NCI-H446 treated with DMSO at 0.1 percent for 48 hours (cell line): ENCODE results near the gene CARD11.
"Not testable (repeated sequence)": the region's sequence is repeated elsewhere in the genome, so short reads cannot be mapped to it uniquely, and the experiment has no call there.

ENCODE experiments used
- DNase-seq: peaks from one replicate; lab custom pipeline; 2025; lab: John Stamatoyannopoulos, UW

CARD11 gene

GRCh38 chr7:2964208-2964607, 79.5 kb downstream of the CARD11 start:
- DNase-seq = no peak

DNA sequence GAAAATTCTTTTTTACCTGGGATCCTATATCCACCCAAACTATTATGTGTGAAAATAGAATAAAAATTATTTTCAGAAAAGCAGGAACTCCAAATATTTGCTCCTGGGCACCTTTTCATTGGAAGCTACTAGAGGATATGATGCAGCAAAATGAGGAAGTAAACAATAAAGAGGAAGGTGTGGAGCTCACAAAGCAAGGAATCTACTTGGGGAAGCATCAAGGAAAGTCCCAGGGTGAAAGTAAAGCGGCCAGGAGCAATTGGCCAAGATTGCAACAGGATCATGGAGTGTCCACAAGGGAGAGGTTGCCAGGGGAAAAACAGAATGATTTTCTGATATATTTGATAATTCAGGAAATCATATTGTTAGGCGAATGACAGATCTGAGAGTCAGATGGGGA, 80.8 kb downstream of the CARD11 start:
- no peak for DNase-seq

DNA sequence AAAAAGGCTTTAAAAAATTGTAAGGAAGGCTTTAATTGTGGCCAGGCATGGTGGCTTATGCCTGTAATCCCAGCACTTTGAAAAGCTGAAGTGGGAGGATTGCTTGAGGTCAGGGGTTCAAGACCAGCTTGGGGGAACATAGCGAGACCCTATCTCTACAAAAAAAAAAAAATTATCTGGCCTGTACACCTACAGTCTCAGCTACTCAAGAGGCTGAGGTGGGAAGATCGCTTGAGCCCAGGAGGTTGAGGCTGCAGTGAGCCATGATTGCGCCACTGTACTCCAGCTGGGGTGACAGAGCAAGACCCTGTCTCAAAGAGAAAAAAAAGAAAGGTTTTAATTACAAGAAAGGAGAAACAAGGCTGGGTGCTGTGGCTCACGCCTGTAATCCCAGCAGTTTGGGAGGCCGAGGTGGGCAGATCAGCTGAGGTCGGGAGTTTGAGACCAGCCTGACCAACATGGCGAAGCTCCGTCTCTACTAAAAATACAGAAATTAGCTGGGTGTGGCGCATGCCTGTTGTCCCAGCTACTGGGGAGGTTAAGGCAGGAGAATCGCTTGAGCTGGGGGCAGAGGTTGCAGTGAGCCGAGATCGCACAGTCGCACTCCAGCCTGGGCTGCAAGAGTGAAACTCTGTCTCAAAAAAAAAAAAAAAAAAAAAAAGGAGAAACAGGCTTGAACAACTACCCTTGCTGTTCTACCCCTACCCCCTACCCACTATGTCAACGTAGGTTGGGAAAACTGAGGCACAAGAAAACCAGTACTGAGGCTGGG, 83.7 kb downstream of the CARD11 start:
- DNase-seq = no peak

GRCh38 chr7:2959103-2959680, 84.5 kb downstream of the CARD11 start:
- DNase-seq = no peak

DNA sequence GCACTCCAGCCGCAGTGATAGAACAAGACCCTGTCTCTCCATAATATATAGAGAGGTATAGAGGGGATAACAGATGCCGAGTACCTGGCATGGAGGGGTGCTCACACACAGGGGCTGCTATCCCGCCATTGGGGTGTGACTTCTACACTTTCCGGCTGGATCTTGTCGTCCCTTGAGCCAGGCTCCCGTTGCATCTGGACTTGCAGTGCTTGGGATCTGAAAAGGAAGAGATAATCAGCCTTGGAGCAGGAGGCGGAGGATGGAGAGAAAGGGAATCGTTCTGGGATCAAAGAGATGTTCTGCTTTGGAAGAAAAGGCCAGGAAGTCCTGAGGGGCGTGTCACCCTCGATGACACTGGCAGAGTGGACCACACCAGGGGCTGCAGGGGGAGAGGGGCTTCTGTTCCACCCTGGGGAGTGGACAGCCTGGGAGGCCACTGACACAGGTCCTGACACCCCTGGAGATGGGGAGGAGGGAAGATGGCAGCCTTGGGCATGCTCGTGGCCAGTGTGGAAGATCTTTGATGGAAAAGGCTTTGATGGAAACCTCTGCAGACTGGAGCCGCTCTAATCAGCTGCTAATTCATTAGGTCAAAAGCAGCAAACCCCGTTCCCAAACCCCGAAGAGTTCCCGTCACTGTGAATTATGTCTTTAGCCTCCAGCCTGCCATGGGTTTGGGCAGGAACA, 85.1 kb downstream of the CARD11 start:
- DNase-seq = no peak

GRCh38 chr7:2957369-2957727, 86.3 kb downstream of the CARD11 start:
- not testable (repeated sequence) for DNase-seq

DNA sequence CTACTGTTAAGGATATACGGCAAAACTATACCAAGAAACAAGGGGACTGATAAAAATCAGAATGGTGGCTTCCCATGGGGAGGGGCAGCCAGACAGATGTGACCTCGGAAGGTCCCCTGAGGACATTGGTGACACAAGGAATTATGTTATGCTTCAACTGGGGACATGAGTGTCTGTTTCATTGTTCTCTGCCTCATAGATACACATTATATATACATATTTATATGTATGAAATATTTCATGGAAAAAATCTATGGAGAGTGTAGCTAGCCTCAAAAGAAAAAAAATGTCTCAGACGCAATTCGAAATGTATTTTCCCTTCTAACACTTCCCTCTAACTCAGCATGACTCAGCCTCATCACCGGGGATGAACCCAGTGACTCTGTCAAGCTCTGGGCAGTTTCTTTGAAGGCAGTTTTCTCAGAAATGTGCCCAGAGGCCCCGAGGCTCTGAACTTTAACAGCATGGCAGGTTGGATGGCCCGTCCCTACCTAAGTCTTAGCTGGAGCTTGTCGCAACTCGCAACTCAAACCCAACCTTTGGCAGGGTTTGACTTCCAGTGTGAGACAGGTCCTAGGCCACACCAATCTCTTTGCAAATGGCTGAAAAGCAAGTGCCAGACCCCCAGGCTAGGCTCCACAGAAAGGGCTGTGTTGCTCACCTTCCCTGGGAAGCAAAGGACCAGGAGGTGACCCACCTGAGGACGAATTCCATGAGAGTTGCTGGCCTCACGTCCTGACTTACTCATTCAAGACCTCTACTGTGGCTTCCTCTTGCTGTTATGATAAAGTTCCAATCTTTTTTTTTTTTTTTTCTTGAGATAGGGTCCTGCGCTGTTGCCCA, 86.9 kb downstream of the CARD11 start:
- no peak for DNase-seq

- no peak for DNase-seq
These were observed 87.6 kb downstream of the CARD11 start for GRCh38 chr7:2956076-2956475.

DNA sequence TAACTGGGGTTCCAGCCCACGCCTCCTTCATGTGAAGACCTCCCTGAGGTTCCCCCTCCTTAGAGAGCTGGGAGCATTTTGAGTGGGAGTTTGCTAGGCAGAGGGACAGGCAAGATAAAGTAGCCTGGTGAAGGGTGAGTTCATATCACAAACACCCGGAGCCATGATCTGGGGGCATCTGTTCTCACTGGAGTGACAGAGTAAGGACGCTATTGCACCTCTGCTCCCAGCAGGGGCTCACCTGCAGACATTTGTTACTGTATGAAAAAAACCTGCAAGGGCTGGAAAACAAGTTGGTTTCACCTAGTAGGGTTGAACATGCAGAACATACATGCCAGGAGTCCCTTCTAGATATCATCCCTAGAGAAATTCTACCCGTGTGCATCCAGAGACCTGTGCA, 88.4 kb downstream of the CARD11 start:
- DNase-seq = no peak

- no peak for DNase-seq
These were observed 89.2 kb downstream of the CARD11 start for GRCh38 chr7:2954433-2954853.

GRCh38 chr7:2953588-2954407, 89.9 kb downstream of the CARD11 start:
- DNase-seq = no peak

- no peak for DNase-seq
These were observed 90.6 kb downstream of the CARD11 start for GRCh38 chr7:2953099-2953498.

DNA sequence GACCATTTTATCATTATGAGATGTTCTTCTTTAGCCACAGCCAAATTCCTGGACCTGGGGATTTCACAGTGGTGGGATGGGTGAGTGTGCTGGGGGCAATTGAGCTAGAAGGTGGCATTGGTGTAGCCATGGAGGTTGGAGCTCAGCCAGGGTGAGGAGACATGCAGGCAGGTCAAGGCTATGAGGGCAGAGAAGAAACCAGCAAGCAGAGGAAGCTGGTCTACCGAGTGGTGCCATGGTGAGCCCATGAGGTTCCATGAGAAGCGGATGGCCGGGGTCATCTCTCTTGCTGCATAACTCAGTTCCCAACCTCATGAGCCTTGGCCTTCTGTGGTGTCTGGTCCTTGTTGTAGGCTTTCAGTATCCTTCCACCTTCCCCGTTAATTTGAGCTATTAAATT, 91.4 kb downstream of the CARD11 start:
- DNase-seq = no peak

GRCh38 chr7:2950578-2950977, 93.1 kb downstream of the CARD11 start:
- DNase-seq = no peak

GRCh38 chr7:2948749-2949148, 94.9 kb downstream of the CARD11 start:
- DNase-seq = no peak

GRCh38 chr7:2947058-2947780, 96.4 kb downstream of the CARD11 start:
- DNase-seq = no peak

DNA sequence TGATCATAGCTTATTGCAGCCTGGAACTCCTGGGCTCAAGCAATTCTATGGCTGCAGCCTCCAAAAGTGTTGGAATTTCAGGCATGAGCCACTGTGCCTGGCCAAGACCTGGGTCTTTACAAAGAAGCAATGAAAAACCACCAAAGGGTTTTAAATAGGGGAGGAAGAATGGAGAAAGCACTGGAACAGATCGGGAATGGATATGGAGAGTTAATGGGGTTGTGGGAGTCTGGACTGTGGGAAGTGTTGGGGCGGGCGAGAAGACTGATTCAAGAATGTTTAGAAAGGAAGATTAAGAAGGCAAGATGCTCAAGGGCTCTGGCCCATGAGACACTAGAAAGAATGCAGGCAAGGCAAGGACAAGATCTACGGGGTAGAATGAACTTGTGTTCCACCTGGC, 98.5 kb downstream of the CARD11 start:
- no peak for DNase-seq

- no peak for DNase-seq
These were observed 98.9 kb downstream of the CARD11 start for GRCh38 chr7:2944739-2945138.

DNA sequence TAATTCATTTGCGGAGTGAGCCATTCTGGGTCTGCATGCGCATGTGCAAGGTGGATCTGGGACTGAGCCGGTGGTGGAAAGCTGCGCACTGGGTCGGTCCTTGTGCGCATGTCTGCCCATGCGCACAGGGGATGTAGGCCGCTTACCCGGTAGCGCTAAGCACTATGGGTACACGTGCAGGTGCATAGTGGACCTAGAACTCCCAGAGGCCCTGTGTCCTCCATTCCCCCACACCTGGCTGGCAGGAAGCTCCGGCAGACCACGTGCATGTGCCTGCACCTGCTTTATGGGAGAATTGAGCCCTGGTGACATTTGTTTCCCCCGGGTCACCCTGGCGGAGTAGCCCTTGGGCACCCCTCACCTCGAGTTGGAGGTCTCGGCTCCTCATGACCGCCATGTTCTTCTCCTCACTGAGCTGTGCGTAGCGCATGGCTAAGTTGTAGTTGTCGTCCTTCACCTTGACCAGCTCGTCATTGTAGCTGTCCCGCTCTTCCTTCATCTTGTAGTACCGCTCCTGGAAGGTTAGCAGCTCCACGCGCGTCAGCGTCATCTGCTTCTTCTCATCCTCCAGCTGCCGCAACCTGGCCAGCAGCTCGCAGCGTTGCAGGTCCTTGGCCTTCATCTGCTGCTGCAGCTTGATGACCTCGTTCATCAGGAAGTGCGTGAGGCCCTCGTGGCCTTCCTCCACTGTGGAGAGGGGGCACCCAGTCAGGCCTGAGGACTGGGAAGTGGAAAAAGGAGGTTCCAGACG, 99.6 kb downstream of the CARD11 start:
- DNase-seq = no peak

GRCh38 chr7:2941216-2941859, 102.3 kb downstream of the CARD11 start:
- no peak for DNase-seq
